DOHH2 (cell line): ENCODE measurements around the gene DUOXA1.

ENCODE experiments used
- EZH2phosphoT487 ChIP-seq: fragments of 200-600 bp; sonication (generic); IDR thresholded peaks from 2 replicates; pipeline ENCODE4 v1.6.1; 2017; ENCODE audit warnings: borderline replicate concordance, mild to moderate bottlenecking, antibody characterized with exemption, low read length, moderate library complexity, mixed read lengths
- TF ChIP-seq, protein P1 (sequence below): fragments of 200-600 bp; sonication (generic); IDR thresholded peaks from one replicate; pipeline ENCODE4 v1.5.1; 2014; ENCODE audit warnings: antibody characterized with exemption, mild to moderate bottlenecking, low read depth, low read length; ENCODE audit not compliant: poor library complexity, severe bottlenecking

DNA sequence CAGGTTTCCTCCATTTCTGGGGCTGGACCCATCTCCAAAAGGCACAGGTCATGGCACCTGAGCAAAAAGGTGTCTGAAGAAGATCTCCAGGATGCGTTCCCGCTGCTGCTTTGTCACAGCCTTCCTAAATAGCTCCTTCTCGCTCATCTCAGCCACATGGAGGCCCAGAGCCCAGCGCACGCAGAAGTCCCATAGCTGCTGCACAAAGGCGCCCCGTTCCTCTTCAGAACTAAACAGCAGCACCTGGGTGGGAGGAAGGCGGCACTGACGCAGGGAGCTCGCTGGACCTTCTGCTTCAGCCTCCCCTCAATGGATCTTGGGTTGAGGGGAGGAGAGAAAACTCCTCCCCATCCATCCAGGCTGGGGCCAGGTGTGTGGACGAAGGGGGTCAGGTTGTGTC, 24.1 kb downstream of the DUOXA1 start:
- TF ChIP-seq, protein P1, sequence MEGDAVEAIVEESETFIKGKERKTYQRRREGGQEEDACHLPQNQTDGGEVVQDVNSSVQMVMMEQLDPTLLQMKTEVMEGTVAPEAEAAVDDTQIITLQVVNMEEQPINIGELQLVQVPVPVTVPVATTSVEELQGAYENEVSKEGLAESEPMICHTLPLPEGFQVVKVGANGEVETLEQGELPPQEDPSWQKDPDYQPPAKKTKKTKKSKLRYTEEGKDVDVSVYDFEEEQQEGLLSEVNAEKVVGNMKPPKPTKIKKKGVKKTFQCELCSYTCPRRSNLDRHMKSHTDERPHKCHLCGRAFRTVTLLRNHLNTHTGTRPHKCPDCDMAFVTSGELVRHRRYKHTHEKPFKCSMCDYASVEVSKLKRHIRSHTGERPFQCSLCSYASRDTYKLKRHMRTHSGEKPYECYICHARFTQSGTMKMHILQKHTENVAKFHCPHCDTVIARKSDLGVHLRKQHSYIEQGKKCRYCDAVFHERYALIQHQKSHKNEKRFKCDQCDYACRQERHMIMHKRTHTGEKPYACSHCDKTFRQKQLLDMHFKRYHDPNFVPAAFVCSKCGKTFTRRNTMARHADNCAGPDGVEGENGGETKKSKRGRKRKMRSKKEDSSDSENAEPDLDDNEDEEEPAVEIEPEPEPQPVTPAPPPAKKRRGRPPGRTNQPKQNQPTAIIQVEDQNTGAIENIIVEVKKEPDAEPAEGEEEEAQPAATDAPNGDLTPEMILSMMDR = no peak
- TF ChIP-seq EZH2phosphoT487 = no peak
